ENCODE data around the gene RNF224.
A peak's percentile ranks its signal among the peaks of the same experiment; 100 is the strongest.
"Not testable (repeated sequence)": the region's sequence is repeated elsewhere in the genome, so short reads cannot be mapped to it uniquely, and the experiment has no call there.

Gene RNF224

DNA sequence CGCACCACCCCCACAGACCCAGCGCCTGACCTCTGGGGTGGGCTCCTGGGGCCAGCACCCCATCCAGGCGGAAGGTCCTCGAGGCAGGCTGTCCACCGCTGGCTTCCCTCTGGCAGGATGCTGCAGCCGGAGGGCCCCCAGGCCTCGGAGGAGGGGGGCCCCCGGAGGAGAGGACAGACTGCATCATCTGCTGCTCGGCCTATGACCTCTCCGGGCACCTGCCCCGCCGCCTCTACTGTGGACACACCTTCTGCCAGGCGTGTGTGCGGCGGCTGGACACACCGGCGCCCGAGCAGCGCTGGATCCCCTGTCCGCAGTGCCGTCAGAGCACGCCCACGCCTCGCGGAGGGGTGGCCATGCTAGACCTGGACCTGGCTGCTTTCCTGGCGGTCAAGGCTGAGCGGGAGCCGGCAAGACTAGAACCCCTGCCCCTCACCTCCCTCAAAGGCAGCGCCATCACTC, 1.2 kb downstream of the RNF224 start:
- no peak for DNase-seq (ENCODE audit: low read depth)

GRCh38 chr9:137228968-137229896, 1.9 kb downstream of the RNF224 start:
- no peak for DNase-seq (ENCODE audit: low read depth)

DNA sequence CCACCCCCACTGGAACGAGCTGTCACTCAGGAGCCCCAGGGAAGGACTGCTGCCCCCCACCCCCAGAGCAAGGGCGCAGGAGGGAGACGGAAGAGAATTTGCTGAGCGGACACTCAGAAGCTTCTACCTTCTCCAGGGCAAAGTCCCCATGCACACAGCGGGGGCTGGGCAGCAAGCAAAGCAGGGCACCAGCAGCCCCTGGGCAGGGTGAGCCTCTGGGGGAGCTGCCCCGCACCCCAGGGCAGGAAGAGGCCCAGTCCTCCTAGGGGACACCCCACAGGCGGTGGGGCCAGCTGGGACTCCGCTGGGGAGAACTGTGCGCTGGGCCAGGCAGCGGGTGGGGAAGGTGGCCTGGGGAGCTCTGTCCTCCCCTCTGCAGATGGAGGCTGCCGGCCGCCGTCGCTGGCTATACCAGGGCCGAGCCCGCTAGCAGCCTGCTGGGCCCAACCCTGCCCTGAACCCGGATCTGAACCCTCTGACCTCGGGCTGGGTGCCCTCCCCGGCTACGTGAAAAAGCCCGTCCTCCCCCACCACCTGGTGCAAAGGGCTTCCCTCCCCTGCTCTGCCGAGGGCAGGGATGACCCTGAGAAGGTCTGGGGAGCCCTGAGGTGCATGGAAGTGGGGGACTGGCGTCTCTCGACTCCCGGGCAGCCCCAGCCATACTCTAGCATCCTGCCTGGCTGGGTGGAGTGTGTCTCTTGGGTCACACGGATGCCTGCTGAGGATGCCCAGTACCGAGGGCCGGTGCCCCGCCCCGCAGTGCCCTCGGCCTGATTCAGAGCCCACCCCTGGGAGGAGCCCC, 2.8 kb downstream of the RNF224 start:
- no peak for DNase-seq (ENCODE audit: low read depth)

- no peak for DNase-seq (ENCODE audit: low read depth)
Observed at GRCh38 chr9:137230705-137231371, 3.5 kb downstream of the RNF224 start, which contains the start of gene SLC34A3. SLC34A3 (plus strand) TSS chr9:137230901; CDS start chr9:137231703, 802 bp downstream.

GRCh38 chr9:137231372-137232039, 4.2 kb downstream of the RNF224 start:
- DNase-seq (ENCODE audit: low read depth) = no peak

DNA sequence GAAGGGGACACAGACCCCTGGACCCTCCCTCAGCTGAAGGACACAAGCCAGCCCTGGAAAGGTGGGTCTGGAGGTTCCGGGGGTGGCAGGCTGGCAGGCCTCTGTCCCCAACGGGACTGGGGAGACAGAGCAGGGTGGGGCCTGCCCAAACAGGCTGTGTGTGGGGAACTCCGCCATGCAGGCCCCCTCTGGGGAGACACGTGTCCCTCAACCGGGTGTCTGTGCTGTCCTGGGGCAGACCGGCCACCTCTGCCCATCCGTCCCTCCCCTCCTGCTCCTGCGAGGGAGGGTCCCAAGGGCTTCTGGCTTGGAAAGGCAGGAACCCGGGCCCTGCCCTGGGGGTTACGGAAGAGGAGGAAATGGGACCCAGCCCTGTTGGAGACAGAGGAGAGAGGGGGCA, 4.8 kb downstream of the RNF224 start:
- no peak for DNase-seq (ENCODE audit: low read depth)

GRCh38 chr9:137232510-137232909, 5.2 kb downstream of the RNF224 start:
- DNase-seq (ENCODE audit: low read depth) = no peak

GRCh38 chr9:137233143-137233980, 6.1 kb downstream of the RNF224 start:
- DNase-seq (ENCODE audit: low read depth) = no peak

- DNase-seq (ENCODE audit: low read depth) = no peak
Observed at GRCh38 chr9:137234055-137234697, 6.9 kb downstream of the RNF224 start.

DNA sequence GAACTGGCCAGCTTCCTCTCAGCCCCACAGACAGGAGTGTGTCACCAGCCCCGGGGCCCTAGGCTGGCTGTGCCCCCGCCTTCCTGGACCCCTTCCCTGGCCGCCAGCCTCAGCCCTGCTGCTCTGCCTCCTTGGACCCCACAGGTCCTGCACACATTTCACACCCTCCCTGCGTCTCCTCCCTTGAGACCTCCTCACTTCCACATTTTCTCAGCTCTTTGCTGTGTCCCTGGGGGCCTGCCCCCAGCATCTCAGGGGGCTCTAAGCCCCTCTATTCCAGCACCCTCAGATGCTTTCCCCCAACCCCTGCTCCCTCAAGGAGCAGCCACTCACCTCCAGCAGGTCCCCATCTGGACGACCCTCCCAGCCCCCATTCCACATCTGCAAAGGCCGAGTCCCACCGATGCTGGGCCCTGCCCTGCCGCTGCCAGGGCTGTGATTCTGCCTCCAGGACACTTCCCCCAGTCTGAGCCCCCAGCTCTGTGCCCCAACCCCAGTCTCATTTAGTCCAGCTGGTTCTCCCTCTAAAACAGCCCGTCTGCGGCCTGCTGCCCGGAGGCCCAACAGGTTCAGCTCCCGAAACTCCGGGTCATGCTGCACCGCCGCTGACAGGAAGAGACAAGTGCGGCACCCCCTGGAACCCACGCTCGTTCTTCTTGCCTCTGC, 7.6 kb downstream of the RNF224 start:
- DNase-seq (ENCODE audit: low read depth) = no peak

DNA sequence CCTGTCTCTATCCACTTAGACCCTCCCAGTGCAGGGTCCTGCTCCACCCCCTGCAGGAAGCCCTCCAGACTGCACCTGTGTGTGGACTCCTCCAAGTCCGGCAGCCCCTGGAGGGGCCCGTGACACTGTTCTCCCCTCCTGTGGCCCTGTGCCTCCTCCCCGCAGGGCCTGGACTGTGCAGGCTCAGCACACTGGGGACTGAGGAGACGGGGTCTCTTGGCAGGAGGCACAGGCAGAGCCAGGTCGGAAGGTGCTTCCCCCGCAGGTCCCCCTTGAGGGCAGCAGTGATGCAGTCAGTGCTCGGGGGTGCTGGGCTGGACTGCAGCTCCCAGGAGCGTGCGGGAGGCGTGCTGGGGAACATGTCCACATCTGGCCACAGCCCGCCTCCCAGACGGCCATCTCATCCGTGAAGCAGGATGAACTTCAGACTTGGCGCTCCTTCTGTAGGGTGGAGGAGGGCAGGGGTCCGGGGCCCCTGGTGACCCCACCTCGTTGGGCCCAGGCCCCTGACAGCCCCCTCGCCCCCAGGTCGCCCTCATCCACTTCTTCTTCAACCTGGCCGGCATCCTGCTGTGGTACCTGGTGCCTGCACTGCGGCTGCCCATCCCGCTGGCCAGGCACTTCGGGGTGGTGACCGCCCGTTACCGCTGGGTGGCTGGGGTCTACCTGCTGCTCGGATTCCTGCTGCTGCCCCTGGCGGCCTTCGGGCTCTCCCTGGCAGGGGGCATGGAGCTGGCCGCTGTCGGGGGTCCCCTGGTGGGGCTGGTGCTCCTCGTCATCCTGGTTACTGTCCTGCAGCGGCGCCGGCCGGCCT, 8.3 kb downstream of the RNF224 start:
- no peak for DNase-seq (ENCODE audit: low read depth)

- DNase-seq (ENCODE audit: low read depth) = no peak
Observed at GRCh38 chr9:137236238-137236935, 9.1 kb downstream of the RNF224 start.

DNA sequence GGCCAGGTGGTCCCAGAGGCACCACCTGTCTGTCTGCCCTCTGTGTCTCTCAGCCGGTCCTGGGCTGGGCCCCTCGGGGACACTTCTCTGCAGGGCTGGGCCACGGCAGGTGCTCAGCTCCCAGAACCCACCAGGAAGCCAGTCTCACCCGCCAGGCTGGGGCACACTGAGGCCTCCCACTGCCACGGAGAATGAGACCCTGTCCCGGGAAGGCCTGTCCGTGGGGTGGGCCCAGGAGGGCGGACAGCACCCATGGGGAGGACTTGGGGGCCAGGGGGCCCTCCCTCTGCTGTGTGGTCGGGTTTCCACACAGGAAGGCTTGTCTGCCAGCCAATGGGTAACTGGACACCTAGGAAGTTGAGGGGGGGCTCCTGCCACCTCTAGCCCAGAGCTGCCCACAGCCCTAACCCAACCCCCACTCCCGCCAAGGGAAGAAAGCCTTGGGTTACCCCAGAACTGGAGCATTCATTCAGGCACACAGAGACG, 9.7 kb downstream of the RNF224 start:
- DNase-seq (ENCODE audit: low read depth) = no peak

DNA sequence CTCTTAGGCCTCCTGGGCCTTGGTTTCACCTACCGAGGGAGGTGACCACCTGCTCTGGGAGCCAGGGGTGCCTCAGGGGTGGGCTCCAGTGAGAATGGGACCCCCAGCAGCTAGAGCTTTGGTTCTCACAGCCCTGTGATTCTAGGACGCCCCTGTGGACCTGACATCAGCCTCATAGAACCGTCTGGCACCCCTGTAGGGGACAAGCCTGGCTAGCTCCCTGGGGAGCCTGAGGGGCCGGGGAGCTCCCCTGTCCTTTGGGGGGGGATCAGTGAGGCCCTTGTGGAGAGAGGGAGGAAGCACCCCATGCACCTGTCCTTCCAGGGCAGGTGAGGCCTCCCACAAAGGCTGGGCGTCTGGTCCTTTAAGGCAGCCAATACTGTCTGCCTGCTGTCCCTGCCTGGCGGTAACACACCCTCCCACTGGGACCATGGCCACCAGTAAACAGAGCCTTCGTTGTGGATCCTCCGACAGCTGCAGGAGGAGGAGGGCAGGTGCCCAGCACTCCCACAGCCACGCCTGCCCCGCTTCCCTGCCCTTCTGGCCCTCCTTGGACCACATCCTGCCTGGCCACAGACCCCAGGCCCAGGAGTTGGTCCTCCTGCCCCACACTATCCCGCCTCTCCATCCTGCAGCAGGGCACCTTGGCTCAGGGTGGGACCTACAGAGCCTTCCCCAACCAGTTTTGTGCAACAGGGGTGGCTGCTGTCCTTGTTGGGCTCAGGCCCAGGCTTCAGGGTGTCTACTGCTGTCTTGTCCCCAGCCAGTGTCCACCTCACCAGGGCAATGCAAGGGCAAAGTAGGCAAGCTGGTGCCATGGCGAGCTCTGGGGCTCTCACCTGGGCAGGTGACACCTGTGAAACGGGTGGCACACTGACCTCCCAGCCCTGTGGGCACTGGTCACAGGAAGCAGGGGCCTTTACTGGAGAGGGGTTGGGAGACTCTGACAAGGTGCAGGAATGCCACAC, 10.7 kb downstream of the RNF224 start:
- DNase-seq (ENCODE audit: low read depth) = no peak

- not testable (repeated sequence) for DNase-seq (ENCODE audit: low read depth)
Observed at GRCh38 chr9:137239541-137240200, 12.4 kb downstream of the RNF224 start.

- peak; percentile 45 for DNase-seq (ENCODE audit: low read depth)
Observed at GRCh38 chr9:137240318-137240840, 13.1 kb downstream of the RNF224 start.
